Urinary bladder (tissue), 4 donors: Measurements from ENCODE around the gene PFKFB1. TPM values are rescaled to one million over a fixed set of nuclear protein-coding genes. Genes with fewer than 3 reads are reported as not detected.
"Not testable (repeated sequence)": the region's sequence is repeated elsewhere in the genome, so short reads cannot be mapped to it uniquely, and the experiment has no call there.

ENCODE experiments used
- DNase-seq: peaks from one replicate; pipeline ENCODE4 v3.0.0-alpha.2; 2015; ENCODE audit errors: extremely low spot score
- H3K27ac ChIP-seq: one replicate; pipeline ENCODE4 v1.5.1; 2013; ENCODE audit warnings: low read depth, mild to moderate bottlenecking, moderate library complexity
- H3K36me3 ChIP-seq: one replicate; pipeline ENCODE4 v1.6.1; 2013; ENCODE audit warnings: mild to moderate bottlenecking, moderate library complexity; ENCODE audit not compliant: insufficient read depth
- H3K4me1 ChIP-seq: one replicate; pipeline ENCODE4 v1.6.1; 2013; ENCODE audit warnings: mild to moderate bottlenecking, moderate library complexity; ENCODE audit not compliant: insufficient read depth
- H3K4me3 ChIP-seq: one replicate; pipeline ENCODE4 v1.5.1; 2013; ENCODE audit warnings: low read depth, low read length
- WGBS: extraction: QIAGEN DNeasy Blood & Tissue Kit; methylation state at CpG from one replicate; pipeline ENCODE4 v1.1.7; 2013; 5-methylcytosine and 5-hydroxymethylcytosine counted together
- polyA plus RNA-seq: library from polyadenylated mRNA; stranded (reverse); fragments of 200-250 nt; gene quantifications from one replicate; pipeline ENCODE4 v1.2.3, GENCODE V29; 2013
- total RNA-seq: library from RNA; depleted of rRNA; stranded (reverse); fragments of >200 nt; gene quantifications from one replicate; pipeline ENCODE4 v1.2.3, GENCODE V29; 2014
- donor health status: healthy with polysubstance abuse.
- donor health status: healthy.

Gene PFKFB1
- total and polyA plus RNA-seq, 2 donors: 0.16 to 0.23 TPM

GRCh38 chrX:55006827-55007621 lies 13.0 kb upstream of the PFKFB1 start:
- H3K36me3 ChIP-seq: no peaks in the 10 kb centered on the region
- H3K4me1 ChIP-seq: no peaks in the 10 kb centered on the region
- no peak overlapping the region for H3K4me3 ChIP-seq
- H3K27ac ChIP-seq: no peak overlapping the region
- no peak for DNase-seq
- WGBS: 89% methylated on average over 18 of the region's 18 CpGs

- Histone ChIP-seq H3K27ac (no peak overlapping the region), H3K4me1 (peaks cover 2% of the 10 kb centered on the region), H3K36me3 (no peaks in the 10 kb centered on the region), H3K4me3 (no peak overlapping the region)
- DNase-seq: no peak
These were observed 11.3 kb upstream of the PFKFB1 start for GRCh38 chrX:55005256-55005655.

- no peaks in the 10 kb centered on the region for H3K36me3 ChIP-seq
- H3K4me3 ChIP-seq: no peak overlapping the region
- 90% methylated on average over 1 of the region's 1 CpG for WGBS
- no peak overlapping the region for H3K27ac ChIP-seq
- no peak for DNase-seq
- peaks cover 2% of the 10 kb centered on the region for H3K4me1 ChIP-seq
These were observed 10.2 kb upstream of the PFKFB1 start for GRCh38 chrX:55004231-55004630.

- Histone ChIP-seq H3K4me3 (peak within 1 kb of the TSS; percentile 61), H3K36me3 (no peaks in the 10 kb centered on the region), H3K27ac (peak within 1 kb of the TSS; percentile 71), H3K4me1 (peaks cover 2% of the 10 kb centered on the region)
- under 1% methylated on average over 55 of the region's 55 CpGs for WGBS
- peak; percentile 82 for DNase-seq
These were observed 6.0 kb upstream of the PFKFB1 start, which contains the start of gene APEX2 for GRCh38 chrX:54999717-55000598. TSS of gene APEX2 (plus strand) at chrX:55000363. CDS start at chrX:55000423, 60 bp downstream.

- Histone ChIP-seq H3K27ac (no peak overlapping the region), H3K4me3 (no peak overlapping the region), H3K36me3 (no peaks in the 10 kb centered on the region), H3K4me1 (no peaks in the 10 kb centered on the region)
- no peak for DNase-seq
These were observed 1.6 kb upstream of the PFKFB1 start for GRCh38 chrX:54995621-54996020.

GRCh38 chrX:54994668-54995351 lies 822 bp upstream of the PFKFB1 start:
- Histone ChIP-seq H3K4me1 (no peaks in the 10 kb centered on the region), H3K27ac (no peak overlapping the region), H3K36me3 (no peaks in the 10 kb centered on the region), H3K4me3 (no peak overlapping the region)
- 81% methylated on average over 6 of the region's 6 CpGs for WGBS
- no peak for DNase-seq

- Histone ChIP-seq H3K27ac (no peak overlapping the region), H3K36me3 (no peaks in the 10 kb centered on the region), H3K4me3 (no peak overlapping the region), H3K4me1 (no peaks in the 10 kb centered on the region)
- DNase-seq: no peak
- WGBS: 87% methylated on average over 1 of the region's 1 CpG
These were observed 921 bp downstream of the PFKFB1 start for GRCh38 chrX:54992911-54993622.

- Histone ChIP-seq H3K27ac (no peak overlapping the region), H3K4me1 (no peaks in the 10 kb centered on the region), H3K36me3 (no peaks in the 10 kb centered on the region), H3K4me3 (no peak overlapping the region)
- 49% methylated on average over 2 of the region's 2 CpGs for WGBS
- DNase-seq: no peak
These were observed 2.3 kb downstream of the PFKFB1 start for GRCh38 chrX:54991706-54992105.

GRCh38 chrX:54983306-54983705 lies 10.7 kb downstream of the PFKFB1 start:
- WGBS: 98% methylated on average over 2 of the region's 2 CpGs
- not testable (repeated sequence) for DNase-seq, H3K27ac ChIP-seq, H3K36me3 ChIP-seq, H3K4me1 ChIP-seq, H3K4me3 ChIP-seq

GRCh38 chrX:54980334-54980733 lies 13.7 kb downstream of the PFKFB1 start:
- WGBS: 71% methylated on average over 6 of the region's 6 CpGs
- H3K27ac ChIP-seq: no peak overlapping the region
- DNase-seq: no peak

GRCh38 chrX:54979432-54979831 lies 14.6 kb downstream of the PFKFB1 start:
- no peak for DNase-seq
- Histone ChIP-seq H3K36me3 (no peaks in the 10 kb centered on the region), H3K4me3 (no peak overlapping the region), H3K27ac (no peak overlapping the region), H3K4me1 (no peaks in the 10 kb centered on the region)

More at GRCh38 chrX:54980334-54980733, 13.7 kb downstream of the PFKFB1 start:
- Histone ChIP-seq H3K4me3 (no peak overlapping the region), H3K36me3 (no peaks in the 10 kb centered on the region), H3K4me1 (no peaks in the 10 kb centered on the region)

- Histone ChIP-seq H3K36me3 (no peaks in the 10 kb centered on the region), H3K4me3 (no peak overlapping the region), H3K4me1 (no peaks in the 10 kb centered on the region), H3K27ac (no peak overlapping the region)
- DNase-seq: no peak
These were observed 15.5 kb downstream of the PFKFB1 start for GRCh38 chrX:54978448-54978847.

GRCh38 chrX:54977387-54977786 lies 16.6 kb downstream of the PFKFB1 start:
- Histone ChIP-seq H3K4me1 (no peaks in the 10 kb centered on the region), H3K4me3 (no peak overlapping the region), H3K36me3 (no peaks in the 10 kb centered on the region), H3K27ac (no peak overlapping the region)
- 67% methylated on average over 4 of the region's 4 CpGs for WGBS
- DNase-seq: no peak
